Panc1 (cell line): ENCODE results near the gene UBE3B.

ENCODE experiments used
- POLR2AphosphoS5 ChIP-seq: IDR thresholded peaks from 2 replicates; pipeline ENCODE4 v1.6.1; 2012; ENCODE audit warnings: mild to moderate bottlenecking, low read depth, low read length, moderate library complexity
- SIN3A ChIP-seq: IDR thresholded peaks from 2 replicates; pipeline ENCODE4 v1.6.1; 2012; ENCODE audit warnings: low read depth, mild to moderate bottlenecking, low read length, moderate library complexity, borderline replicate concordance; ENCODE audit not compliant: insufficient read depth
- TF ChIP-seq, protein P1 (sequence below): fragments of 450-650 bp; IDR thresholded peaks from 2 replicates; pipeline ENCODE4 v1.5.1; 2017; ENCODE audit warnings: mild to moderate bottlenecking
- TF ChIP-seq, protein P2 (sequence below), 2 experiments: IDR thresholded peaks; 2 replicates each; pipeline ENCODE4 v1.6.1; 2011 to 2012; ENCODE audit warnings: low read depth in 2 of 2, control low read depth in 1 of 2, low read length in 1 of 2, mild to moderate bottlenecking in 1 of 2, moderate library complexity in 1 of 2; ENCODE audit not compliant: insufficient read depth in 1 of 2

DNA sequence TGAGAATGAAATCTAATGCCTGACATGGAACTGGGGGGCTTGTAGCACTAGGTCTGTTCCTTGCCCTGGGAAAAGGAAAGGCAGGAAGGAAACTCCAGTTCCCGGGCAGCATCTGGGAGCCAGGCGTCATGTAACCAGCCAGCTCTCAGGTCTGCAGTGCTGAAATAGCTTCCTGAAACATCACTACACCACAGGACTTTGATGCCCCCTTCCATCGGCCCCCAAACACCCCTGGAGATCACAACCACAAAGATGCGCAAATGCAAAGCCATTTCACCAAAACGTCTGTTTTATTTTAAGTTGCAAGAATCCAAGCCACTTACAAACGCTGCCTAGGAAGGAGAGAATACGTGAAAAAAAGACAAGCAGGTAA lies 41.3 kb upstream of the UBE3B start:
- TF ChIP-seq, protein P1, sequence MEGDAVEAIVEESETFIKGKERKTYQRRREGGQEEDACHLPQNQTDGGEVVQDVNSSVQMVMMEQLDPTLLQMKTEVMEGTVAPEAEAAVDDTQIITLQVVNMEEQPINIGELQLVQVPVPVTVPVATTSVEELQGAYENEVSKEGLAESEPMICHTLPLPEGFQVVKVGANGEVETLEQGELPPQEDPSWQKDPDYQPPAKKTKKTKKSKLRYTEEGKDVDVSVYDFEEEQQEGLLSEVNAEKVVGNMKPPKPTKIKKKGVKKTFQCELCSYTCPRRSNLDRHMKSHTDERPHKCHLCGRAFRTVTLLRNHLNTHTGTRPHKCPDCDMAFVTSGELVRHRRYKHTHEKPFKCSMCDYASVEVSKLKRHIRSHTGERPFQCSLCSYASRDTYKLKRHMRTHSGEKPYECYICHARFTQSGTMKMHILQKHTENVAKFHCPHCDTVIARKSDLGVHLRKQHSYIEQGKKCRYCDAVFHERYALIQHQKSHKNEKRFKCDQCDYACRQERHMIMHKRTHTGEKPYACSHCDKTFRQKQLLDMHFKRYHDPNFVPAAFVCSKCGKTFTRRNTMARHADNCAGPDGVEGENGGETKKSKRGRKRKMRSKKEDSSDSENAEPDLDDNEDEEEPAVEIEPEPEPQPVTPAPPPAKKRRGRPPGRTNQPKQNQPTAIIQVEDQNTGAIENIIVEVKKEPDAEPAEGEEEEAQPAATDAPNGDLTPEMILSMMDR: no peak
- TF ChIP-seq POLR2AphosphoS5: no peak
- no peak for TF ChIP-seq SIN3A
- TF ChIP-seq, protein P2, sequence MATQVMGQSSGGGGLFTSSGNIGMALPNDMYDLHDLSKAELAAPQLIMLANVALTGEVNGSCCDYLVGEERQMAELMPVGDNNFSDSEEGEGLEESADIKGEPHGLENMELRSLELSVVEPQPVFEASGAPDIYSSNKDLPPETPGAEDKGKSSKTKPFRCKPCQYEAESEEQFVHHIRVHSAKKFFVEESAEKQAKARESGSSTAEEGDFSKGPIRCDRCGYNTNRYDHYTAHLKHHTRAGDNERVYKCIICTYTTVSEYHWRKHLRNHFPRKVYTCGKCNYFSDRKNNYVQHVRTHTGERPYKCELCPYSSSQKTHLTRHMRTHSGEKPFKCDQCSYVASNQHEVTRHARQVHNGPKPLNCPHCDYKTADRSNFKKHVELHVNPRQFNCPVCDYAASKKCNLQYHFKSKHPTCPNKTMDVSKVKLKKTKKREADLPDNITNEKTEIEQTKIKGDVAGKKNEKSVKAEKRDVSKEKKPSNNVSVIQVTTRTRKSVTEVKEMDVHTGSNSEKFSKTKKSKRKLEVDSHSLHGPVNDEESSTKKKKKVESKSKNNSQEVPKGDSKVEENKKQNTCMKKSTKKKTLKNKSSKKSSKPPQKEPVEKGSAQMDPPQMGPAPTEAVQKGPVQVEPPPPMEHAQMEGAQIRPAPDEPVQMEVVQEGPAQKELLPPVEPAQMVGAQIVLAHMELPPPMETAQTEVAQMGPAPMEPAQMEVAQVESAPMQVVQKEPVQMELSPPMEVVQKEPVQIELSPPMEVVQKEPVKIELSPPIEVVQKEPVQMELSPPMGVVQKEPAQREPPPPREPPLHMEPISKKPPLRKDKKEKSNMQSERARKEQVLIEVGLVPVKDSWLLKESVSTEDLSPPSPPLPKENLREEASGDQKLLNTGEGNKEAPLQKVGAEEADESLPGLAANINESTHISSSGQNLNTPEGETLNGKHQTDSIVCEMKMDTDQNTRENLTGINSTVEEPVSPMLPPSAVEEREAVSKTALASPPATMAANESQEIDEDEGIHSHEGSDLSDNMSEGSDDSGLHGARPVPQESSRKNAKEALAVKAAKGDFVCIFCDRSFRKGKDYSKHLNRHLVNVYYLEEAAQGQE (IDR thresholded peaks at IDR 0.05; ENCODE audit: insufficient read depth in 1 of 2, low read depth in 2 of 2, low read length in 1 of 2): no peak
